Activated CD8-positive, alpha-beta memory T cell treated with anti-CD3 and anti-CD28 coated beads, Interleukin-2, amount 50 U/mL, for 1 hour (primary cell): ENCODE measurements around the gene GSTO2.

Experiments used
- DNase-seq: peaks from one replicate; pipeline ENCODE4 v3.0.0-alpha.2; 2020; ENCODE audit errors: extremely low read depth

GSTO2 gene

DNA sequence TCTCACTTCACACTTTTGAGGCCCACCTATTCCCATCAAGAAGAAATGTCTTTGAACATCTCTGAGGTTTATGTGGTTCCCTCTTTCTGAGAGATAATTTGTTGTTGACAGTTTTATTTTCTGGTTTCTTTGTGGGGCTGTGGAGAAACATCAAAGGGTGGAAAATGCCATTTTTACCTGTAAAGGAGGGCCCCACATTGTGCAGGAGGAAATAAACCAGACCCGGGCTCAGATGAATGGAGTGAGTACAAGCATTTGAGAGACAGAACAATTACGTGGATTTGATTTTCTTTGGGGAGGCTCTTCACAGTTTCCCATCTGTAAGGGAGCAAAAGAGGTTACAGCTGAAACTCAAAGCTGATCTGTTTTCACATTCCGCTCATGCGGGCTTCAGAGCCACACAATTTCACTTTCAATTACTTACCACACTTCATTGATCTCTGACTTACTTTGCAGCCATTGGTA is 39.5 kb downstream of the GSTO2 start:
- peak; percentile 35 for DNase-seq

DNA sequence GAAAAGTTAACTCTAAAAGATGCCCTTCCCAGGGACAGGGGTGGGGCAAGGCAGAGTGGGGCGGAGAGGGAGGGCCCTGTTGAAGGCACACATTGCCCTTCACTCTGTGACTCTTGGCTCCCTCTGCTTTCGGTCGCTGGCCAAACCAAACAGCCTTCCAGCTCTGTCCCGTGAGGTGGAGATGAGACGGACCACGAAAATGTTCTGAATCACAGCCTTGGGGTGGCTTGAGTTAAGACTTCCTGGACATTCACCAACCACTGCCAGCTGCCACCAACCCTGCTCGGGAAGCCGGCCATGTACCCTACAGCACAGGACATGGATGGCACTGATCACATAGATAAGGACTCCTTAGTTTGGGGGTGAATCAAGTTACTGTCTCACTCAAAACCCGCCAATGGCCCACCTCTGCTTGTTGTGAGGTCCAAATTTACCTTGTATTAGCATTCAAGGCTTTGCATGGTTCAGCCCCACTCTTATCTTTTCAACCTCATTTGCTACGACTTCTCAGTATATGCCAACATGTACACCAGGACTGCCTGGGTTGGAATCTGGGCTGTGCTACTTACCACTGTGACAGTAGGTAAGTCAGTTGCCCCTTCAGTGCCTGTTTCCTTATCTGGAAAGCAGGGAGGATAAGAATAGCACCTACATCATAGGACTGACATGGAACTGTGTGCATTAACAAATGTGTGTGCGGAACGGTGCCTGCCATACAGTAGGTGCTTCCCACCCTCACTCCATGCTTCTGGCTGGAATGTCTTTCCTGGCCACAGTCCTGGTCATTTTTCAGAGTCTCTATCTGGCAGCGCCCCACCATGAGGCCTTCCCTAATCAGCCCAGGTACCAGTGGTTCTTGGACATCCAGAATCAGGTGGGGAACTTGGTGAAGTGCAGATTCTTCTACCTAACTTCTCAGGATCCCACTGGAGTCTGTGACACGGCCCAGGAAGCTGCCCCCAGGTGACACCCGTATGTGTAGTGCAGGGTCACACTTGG is 41.3 kb downstream of the GSTO2 start:
- DNase-seq = no peak

DNA sequence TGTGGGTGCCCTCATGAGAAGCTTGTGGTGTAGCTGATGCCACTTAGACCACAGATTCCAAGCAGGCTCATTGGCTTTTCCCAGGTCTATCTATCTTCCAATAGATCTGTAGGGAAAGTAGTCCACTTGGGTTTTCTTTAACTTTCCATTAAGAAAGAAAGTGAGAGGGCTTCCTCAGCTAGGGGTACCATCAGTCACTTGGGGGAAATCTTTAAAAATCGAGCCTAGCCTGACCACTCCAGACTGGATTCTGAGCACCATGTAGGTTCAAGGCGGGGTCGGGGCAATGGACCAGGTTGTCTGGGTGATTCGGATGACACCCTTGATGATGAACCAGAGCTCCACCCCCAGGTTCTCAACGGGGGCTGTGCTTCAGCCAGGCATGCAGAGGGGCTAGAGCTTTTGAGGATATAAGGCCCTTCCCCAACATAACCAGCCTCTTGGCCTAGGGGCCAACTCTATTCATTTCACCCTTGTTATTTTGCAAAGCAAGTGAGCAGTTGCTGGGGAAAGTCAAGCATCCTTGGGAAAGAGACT is 42.3 kb downstream of the GSTO2 start:
- DNase-seq = no peak

DNA sequence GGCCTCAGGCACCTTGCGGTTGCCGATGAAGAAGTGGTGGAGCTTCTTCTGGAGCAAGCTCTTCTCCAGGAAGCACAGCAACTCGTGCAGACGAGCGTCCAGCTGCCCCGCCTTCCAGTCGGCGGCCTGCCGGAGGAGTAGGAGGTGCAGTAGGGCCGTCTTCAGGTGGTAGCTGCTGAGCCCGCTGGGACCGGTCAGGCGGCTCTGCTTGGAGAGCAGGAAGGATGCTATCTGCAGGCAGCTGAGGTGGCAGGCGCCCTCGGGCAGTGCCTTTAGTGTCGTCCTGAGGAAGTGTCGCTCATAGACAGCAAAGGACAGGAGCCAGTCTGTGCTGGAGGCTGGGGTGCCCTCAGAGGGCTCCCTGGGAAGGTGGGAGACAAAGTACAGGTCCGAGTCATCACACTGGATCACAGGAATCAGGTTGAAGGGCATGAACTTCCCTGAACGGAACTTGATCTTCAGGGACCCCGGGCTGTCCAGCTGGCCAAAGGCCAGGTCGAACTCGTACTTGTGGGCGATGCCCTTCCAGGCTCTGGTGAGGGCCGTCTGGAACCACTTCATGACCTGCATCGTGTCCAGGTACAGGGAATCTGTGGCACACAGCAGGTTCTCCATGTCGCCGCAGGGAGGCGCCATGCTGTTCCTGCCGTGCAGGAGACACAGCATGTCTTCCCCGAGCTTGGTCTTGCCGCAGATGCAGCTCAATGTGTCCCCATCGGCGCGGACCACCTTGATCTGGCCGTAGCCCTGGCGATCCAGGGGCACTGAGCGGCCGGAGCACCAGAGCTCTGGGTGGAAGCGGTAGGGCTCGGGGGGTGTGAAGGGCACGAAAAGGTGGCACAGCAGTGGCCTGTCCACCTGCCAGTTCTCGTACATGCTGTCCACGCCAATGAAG is 45.9 kb downstream of the GSTO2 start:
- no peak for DNase-seq

DNA sequence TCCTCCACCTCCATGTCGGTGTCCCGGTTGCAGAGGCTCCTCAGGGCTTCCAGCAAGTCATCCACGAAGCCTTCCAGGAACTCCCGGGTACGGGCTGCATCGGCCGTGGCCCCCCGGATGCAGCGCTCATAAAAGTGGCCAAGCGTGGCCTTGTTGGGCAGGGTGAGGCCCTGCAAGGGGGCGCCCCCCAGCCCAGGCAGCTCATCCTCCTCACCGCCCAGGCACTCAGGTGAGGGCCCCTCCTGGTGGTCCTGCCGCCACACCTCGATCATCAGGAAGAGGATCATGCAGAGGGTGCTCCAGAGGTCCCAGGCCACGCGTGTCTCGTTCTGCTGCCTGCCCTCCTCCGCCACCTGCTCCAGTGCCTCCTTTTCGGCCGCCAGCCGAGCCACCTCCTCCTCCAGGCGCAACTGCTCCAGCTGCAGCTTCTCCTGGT is 46.5 kb downstream of the GSTO2 start:
- no peak for DNase-seq

DNA sequence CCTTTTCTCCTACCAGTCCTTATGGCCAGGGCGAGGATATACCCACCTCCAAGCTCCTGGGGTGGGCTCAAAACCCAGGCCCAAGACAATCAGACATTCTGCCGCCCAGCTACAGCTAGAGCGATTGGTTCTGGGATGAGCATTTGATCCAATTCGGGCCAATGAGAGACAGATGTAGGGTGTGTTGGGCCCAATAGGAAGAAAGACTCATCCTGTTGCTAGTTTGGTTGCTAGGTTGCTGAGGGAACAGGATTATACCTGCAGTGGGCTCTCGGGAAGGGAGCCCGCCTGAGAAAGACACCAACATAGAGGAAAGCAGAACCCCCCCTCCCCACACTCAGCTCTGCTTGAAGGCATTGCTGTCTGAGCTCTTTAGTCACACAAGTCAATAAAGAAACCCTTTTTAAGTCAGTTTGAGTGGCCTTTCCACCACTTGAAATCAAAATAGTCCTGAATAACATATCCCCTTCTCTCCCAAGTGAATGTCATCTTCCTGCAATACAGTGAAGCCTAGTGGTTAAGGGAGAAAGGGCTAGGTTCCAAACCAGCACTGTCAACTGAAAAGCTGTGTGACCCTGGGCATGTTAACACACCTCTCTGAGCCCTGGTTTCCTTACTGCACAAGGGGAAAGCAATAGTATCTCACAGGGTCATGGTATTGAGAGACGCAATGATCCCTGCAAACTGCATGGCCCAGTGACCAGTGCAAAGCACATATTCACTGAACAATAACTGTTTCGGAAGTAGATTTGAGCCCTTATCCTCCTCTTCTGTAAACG is 47.5 kb downstream of the GSTO2 start:
- DNase-seq = no peak

DNA sequence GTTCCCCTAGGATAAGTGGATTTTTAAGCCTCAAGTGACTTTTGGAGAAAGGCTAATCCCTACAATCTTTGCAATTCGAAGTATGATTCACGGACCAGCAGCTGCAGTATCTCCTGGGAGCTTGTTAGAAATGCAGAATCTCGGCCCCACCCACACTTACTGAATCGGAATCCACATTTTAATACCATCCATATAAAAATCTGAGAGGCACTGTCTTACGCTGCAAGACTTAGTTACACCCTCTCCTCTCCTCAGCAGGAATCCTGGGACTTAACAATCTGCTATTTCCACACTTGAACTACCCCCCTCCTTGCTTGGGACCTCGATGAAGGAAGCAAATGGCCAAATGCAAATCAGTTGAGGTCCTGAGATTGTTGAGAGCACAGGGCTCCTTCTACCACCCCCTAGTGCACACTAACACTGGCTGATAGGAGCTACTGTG is 48.3 kb downstream of the GSTO2 start:
- no peak for DNase-seq

DNA sequence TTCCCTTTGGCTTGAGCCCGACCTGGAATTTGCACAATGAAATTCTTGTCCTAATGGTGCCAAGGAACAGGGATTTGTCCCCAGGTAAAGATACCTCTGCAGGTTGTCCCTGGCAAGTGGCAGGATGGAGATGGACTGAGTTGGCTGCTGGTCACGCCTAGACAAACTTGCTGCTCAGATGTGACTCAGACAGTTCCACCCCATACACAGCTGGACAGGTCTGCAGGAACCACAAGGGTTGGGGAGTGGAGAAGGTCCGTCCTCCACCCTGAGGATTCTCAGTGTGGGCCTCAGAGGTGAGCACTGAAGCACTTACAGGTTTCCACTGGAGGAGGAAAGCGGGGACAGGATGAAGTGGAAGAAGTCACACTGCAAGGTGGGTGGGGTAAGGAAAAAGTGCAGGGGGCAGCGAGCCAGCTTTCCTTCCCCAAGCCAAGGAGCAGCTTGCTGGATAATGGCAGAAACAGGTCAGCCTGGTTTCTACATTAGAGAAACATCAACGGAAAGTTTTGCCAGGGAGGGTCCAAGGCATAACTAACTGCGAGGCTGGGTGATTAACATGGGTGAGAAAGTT is 48.8 kb downstream of the GSTO2 start:
- no peak for DNase-seq

DNA sequence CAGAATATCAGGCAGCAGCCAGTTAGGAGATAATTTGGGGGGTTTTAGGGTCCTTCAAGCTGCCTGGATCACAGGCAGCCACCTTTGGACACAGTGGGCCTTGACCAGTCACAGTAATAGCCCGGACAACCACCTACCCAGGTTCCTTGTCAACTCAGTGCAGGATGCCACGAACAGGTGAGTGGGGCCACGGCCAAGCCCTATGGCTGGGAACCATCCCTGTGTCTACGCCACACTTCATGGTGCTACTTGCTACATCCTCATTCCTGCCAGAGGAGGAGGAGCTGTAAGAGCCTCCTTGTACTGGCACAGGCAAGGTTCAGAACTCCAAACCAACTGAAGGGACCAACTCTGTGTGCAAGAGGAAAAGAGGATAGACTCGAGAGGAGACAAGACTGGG is 49.3 kb downstream of the GSTO2 start:
- DNase-seq = no peak

DNA sequence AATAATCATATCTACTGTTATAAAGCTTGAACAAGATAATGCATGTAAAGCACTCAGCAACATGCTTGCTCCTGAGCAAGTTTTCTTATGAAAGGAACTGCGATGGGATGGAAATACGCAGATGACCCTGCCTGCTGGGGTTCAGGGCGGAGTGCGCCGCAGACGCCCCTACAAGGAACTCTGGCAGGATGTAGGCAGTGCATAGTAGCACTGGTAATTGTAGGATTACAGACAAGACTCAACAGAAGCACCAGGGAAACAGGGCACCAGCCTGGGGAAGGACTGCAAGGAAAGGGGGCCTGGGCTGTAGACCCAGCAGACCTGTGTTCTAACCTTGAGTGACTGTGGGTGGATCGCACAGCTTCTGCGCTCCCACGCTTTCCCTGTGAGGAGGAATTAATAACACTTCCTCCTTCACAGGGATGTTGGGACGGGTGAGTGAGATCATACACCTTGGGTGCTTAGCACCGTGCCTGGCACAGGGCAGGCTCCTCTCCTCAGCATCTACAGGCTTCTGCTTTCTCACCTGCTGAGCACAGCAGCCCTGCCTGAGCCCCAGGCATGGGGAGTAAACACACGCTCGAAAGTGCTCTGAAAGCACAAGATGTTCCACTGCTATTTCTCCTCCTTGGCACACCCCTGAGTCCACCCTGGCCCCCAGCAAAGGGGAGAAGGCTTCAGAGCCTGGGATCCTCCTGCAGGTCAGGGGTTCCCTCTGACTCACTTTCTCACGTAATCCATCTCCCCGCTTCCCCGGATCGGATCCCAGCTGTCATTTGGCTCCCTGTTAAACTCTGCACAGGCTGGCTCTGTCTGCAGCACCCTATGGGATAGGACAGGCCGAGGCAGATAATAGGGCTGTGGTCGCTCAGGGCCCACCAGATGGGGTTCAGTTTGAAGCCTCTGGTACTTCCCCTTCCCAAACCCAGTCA is 50.1 kb downstream of the GSTO2 start:
- DNase-seq = no peak

DNA sequence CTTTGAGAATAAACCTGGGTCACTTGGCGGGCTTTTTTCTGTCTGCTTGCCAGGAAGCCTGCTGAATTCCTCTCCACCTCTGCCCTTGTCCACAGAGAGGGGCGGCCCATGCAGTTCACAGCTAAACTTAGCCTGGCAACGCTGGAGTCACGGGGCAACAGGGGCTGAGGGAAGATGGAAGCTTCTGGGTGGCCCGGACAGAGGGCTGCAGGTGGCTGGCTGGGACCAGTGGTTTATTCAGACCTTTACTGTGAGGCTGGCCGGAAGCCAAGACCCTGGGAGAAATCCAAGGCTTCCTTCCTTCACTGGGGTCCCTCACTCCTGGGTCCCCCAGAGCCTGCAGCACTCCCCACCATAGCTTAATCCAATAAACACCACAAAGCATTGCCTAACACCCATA is 52.2 kb downstream of the GSTO2 start:
- DNase-seq = no peak

DNA sequence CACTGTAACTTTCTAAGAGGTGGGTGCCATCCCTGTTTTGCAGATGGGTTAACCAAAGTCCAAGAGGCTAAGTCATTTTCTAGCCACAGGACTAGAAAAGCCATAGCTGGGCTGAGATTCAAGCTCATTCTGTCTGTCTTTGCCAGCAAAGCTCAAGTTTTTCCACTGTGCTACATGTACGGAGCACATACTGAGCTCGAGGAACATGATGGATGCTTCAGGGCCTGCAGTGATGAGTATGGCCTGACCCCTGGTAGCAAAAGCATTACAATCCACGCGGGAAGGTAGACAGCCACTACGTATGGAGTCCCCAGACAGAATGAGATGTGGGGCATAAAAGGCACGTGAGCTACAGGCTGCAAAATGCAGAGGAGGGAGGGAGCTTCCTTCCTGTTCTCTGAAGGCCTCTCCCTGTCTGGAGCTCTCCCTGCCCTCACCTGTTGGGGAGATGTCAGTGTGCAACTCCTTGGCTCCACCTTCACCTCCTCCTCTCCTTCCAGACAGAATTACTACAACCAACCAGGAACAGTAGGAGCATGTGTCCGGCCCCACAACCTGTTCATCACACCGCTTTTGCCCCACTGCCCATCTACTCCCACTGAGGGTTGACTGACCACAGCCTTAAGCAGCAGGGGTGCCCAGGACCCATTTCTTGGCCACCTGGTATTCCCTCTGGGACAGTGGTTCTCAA is 52.9 kb downstream of the GSTO2 start:
- DNase-seq = no peak

DNA sequence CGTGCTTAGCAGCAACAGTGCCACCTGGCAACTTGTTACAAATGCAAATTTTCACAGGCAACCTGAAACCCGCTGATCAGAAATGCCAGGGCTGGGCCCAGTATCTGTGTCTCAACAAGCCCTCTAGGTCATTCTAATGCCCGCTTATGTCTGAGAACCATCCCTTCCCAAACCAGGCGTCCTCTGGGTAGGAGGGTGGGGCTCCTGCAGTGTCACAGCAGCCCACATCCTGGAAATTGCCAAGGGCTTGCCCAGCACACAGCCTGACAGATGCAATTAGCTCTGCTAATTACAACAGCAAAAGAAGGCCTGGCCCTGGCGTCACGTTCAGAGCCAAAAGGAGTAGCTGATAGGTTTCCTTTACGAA is 53.4 kb downstream of the GSTO2 start:
- no peak for DNase-seq

DNA sequence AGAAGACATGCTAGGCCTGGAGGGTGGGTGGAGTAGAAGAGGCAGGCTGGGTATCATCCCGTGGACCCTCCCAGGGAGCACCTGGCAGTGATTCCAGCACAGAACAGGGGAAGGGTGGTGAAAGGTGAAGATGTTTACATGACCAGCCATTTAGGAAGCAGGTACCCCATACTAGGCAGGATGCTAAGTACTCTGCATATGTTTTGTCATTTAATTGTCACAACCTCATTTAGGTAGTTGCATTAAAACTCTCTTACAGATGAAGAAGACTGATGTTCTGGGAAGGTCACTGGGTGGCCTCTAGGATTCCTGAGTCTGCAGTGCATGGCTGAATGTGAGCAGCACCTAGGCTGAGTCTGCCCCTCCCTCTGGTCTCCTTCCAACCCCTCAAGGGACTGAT is 54.1 kb downstream of the GSTO2 start:
- no peak for DNase-seq

DNA sequence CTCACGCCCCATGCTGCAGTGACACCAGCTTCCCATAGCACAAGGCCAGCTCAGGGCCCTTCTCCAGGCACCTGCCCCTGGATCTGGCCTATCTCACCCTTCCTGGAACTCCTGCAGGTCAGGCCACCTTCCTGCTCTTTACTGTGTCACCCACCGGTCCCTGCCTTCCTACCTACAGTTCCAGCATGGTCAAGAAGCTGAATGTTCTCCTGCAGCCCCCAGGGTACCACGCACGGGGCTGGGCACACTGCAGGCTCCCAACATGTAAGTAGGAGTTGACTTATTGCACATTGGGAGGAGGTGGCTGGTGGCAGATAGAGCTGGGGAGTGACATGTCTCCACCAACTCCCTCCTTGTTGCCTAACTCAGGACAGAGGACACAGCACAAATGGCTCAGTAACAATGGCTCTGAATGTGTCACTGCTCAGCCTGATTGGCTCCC is 54.8 kb downstream of the GSTO2 start:
- no peak for DNase-seq

DNA sequence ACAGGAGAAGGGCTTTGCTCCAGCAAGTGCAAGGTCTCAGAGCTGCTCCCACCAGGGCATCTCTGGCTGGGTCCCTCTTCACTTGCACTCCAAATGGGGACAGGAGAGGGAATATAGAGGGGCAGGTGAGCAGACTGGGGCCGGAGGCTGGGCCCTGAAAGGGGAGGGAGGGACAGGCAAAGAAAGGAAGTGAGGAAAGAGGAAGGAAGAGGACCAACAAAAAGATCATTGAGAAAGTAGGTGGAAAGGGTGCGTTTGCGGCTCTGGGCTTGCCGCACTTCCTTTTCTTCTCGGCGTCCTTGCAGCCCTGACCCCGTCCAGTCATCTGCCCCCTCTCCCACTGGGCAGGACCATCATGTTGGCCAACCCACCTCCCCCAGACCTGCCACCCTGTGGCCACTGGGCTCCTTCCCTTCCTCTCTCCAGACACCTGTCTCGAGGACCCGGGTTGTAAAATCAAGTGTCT is 55.3 kb downstream of the GSTO2 start:
- no peak for DNase-seq

DNA sequence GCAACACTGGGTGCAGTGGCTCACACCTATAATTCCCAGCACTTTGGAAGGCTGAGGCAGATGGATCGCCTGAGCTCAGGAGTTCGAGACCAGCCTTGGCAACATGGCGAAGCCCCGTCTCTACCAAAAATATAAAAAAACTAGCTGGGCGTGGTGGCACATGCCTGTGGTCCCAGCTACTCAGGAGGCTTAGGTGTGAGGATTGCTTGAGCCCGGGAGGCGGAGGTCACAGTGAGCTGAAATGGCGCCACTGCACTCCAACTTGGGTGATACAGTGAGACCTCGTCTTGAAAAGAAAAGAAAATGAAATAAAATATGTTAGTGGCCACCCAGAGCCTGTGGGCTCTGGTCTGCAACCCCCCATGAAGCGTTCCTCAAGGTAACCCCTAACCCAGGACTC is 55.9 kb downstream of the GSTO2 start:
- DNase-seq = no peak

DNA sequence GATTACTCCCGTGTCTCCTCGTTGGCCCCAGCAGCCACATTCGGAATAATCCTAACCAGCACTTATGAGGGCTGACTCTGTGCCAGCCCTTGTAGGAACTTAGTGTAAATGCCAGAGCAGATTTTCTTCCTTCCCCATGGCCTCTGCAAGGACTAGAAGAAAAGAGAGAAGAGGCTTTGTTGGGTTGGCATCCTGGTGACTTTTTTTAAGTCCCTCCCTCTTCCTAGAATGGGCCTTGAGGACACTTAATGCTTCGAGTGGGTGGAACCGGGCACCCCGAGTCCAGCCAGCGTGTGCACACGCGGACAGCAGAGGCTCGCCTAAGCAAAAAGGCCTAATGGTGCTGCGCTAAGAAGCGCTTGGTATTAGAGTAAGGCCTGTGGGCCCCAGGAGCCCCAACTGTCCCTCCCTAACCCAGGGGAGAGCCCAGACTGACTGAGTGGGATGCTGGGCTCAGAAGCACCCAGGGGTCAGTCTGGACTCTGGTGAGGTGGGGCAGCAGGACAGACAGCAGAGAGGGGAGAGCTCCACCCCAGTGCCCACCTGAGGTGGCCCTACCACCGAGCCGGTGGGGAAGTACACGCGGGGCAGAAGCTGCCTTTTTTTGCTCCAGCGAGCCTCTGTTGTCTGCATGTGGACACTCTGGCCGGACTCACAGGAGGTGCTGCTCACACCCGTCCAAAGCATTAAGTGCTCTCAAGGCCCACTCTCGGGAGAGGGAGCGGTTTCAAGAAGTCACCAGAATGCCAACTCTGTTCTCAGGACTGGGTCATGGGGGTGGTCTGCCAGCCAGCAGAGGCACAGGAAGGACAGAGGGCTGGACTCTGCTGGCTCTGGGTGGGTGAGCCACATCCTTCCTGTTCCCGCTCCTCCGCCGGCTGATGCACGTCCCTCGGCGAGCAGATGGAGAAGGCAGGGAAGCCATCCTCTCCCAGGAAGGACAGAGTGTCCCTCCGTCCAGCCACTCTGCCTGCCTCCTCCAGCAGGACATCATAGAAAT is 56.8 kb downstream of the GSTO2 start:
- DNase-seq = no peak
